AG09319 (cell line): ENCODE data around the gene ZNF274.

ENCODE experiments used
- DNase-seq: peaks from one replicate; pipeline ENCODE4 v3.0.0-alpha.2; 2010; ENCODE audit warnings: low read depth; ENCODE audit errors: extremely low read depth
- TF ChIP-seq, protein P1 (sequence below): IDR thresholded peaks from 2 replicates; pipeline ENCODE4 v1.5.1; 2011; ENCODE audit warnings: low read depth, mild to moderate bottlenecking, inconsistent platforms, low read length, moderate library complexity

The ZNF274 gene

DNA sequence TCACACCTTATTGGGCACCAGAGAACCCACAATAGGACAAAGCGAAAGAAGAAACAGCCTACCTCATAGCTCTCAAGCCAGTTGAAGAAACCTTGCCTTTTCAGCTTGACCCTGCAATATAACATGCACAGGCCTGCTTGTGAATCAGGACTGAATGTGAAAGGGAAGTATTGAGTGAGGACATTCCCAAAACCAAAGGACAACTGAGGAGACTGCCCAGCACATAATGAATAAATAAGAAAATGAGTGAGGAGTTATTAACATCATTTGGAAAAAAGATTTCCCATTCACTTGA lies 30.2 kb downstream of the ZNF274 start:
- DNase-seq, result no peak
- TF ChIP-seq, protein P1, sequence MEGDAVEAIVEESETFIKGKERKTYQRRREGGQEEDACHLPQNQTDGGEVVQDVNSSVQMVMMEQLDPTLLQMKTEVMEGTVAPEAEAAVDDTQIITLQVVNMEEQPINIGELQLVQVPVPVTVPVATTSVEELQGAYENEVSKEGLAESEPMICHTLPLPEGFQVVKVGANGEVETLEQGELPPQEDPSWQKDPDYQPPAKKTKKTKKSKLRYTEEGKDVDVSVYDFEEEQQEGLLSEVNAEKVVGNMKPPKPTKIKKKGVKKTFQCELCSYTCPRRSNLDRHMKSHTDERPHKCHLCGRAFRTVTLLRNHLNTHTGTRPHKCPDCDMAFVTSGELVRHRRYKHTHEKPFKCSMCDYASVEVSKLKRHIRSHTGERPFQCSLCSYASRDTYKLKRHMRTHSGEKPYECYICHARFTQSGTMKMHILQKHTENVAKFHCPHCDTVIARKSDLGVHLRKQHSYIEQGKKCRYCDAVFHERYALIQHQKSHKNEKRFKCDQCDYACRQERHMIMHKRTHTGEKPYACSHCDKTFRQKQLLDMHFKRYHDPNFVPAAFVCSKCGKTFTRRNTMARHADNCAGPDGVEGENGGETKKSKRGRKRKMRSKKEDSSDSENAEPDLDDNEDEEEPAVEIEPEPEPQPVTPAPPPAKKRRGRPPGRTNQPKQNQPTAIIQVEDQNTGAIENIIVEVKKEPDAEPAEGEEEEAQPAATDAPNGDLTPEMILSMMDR, result no peak

DNA sequence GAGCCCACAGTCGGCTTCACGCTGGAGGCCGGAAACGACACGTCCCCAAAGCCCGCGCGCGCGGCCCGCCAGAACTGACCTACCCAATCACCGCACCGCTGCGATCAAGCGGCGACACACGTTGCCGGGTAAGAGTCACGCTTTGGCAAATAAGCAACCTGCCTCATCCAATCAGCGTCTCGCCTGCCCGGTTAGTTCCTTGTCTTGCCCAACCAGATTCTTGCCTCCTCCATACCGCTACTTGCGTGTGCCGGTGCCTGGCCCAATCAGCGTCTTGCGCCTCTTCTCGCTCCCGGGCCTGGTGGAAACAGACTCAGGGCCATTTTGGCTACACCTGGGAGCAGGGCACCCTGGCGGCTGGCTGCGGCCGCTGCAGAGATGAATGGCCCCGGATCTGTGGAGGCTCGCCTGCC lies 34.2 kb downstream of the ZNF274 start:
- DNase-seq, result no peak
- TF ChIP-seq, protein P1, result no peak

DNA sequence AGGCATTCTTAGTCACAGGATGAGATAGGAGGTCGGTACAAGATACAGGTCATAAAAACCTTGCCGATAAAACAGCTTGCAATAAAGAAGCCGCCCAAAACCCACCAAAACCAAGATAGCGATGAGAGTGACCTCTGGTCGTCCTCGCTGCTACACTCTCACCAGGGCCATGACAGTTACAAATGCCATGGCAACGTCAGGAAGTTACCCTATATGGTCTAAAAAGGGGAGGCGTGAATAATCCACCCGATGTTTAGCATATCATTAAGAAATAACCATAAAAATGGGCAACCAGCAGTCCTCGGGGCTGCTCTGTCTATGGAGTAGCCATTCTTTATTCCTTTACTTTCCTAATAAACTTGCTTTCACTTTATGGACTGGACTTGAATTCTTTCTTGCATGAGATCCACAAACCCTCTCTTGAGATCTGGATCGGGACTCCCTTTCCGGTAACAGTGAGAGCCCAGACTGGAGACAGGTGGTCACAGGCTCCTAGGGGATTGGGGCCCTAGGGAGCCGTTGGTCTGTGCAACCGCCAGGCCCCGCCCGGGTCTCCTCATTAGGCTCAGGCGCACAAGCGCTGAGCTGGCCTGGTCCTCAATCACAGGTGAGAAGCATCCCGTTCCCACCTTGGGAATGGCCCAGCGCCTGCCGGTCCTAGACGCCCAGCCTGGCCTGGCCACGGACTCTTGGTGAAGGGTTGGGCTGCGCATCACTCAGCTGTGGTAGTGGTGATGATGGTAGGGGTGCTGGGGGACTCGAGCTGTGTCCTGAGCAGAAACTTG lies 34.9 kb downstream of the ZNF274 start:
- no peak for DNase-seq
- TF ChIP-seq, protein P1, result no peak

DNA sequence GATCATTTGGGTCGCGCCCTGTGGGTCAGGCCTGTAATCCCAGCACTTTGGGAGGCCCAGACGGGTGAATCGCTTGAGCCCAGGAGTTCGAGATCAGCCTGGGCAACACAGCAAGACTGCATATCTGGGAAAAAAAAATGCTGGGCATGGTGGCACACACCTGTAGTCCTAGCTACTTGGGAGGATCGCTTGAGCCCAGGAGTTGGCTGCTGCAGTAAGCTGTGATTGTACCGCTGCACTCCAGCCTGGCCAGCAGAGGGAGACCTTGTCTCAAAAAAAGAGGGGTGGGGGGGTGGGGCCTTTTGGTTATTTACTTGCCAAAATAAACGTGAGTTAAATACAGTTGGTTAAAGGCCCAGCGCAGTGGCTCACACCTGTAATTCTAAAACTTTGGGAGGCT lies 36.0 kb downstream of the ZNF274 start:
- no peak for DNase-seq
- TF ChIP-seq, protein P1, result no peak; the same call in 1 of the 2 replicates

DNA sequence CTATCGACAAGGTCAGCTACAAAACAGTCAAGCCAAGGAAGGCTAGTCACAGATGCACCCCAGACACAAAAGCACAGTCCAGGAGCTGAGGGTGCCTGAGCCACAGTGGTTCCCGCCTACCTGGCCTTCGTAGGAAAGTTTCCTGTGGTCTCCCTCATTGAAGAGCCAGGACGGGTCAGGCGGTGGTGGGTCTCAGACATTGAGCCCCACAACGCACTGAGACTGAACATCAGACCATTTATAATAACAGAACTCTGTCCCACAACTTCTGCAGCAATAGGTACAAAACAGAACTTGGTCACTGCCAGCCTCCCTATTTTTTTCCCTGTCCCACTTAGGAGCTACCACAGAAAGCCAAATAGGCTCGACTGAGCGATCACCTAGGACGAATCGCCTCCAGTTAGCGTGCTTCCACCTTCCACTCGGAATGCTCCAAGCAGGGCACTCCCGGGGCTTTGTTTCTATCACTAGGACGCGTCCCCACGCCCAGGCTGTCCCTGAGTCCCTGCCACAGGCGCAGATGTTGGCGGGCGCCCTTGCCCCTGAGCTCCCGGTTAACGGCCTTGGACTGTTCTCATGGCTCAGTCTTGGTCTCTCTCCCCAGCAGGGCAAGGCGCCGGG lies 45.2 kb downstream of the ZNF274 start:
- TF ChIP-seq, protein P1, result no peak
- no peak for DNase-seq

DNA sequence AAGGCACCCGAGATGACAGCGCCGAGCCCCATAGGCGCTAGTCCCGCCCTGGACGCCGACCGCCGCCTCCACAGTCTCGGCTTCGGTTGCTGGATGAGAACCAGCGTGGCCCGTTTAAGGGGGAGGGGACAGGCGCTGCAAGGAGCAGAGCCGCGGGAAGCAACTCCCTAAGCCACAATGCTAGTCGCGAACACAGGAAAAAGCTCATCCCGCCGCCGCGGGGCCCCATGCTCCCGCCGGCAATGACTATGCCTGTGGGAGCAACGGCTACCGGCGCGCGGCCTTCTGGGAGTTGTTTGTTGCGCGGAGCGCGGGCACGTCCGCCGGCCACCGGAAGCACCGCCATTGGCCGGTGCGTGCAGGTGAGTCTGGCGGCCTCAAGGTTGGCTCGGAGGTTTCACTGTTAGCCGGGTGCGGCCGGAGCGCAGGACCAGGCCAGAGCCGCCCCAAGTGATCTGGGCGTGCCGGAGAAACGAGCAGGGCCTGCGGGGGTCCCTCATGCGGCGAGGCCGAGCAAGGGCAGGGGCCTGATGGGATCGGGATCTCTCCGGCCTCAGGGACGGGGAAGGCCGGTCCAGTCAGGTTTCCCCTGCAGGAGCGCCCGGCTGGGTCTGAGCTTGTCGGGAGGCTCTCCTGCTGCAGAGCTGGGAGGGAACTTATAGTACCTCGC lies 45.9 kb downstream of the ZNF274 start, which contains the start of gene ZNF544:
TSS of gene ZNF544 (plus strand) at position 330 of the 670 bp plus-strand sequence. CDS start 15,110 bp downstream, outside the sequence.
- TF ChIP-seq, protein P1, result peak; percentile 18
- peak; percentile 25 for DNase-seq

DNA sequence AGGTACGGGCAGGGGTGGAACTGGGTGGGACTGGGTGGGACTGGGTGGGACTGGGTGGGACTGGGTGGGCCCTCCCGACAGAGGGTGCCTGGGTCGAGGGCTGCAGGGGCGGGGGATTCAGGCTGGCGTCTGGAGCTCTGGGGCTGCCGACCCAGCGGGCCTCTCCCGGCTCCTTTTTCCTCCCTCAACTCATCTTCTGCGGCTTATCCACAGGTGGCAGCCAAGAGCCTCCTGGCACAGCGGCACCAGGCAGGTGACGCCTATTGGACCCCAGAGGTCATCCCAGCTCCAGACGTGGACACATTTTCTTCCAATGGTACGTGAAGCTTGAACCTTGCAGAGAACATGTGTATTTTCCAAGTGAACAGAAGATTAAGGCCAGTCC lies 46.4 kb downstream of the ZNF274 start:
- DNase-seq, result no peak
- TF ChIP-seq, protein P1, result peak; percentile 13
